PC-3 (cell line): ENCODE data around the gene CSNK2A1. TPM values are rescaled to one million over a fixed set of nuclear protein-coding genes. Genes with fewer than 3 reads are reported as not detected.

ENCODE experiments used
- ATAC-seq: fragments of 200-7000 bp; cut with Tn5 transposase; 2 replicates; pipeline ENCODE4 v1.9.1; 2020; ENCODE audit warnings: mild to moderate bottlenecking, moderate library complexity
- BruUV-seq: library from RNA; stranded (reverse); fragments of 400-500 nt; replicated peaks from 2 replicates; lab custom pipeline; 2021; lab: Mats Ljungman, UMichigan
- CTCF ChIA-PET: fragments of 300-600 bp; sonication (Branson Sonifier 250); formaldehyde crosslinking; loops from one replicate; lab custom pipeline; 2022; ENCODE audit warnings: antibody characterized with exemption; lab: Charles Lee
- POLR2A ChIA-PET: fragments of 300-600 bp; sonication (Branson Sonifier 250); formaldehyde crosslinking; loops from one replicate; lab custom pipeline; 2022; ENCODE audit warnings: antibody characterized with exemption; ENCODE audit not compliant: unreplicated experiment; lab: Charles Lee
- DNase-seq: peaks from one replicate; pipeline ENCODE4 v3.0.0-alpha.2; 2015
- H2AFZ ChIP-seq: fragments of 300-600 bp; sonication (generic); 2 replicates; pipeline ENCODE4 v1.6.0; 2016; ENCODE audit warnings: antibody characterized with exemption, low read length
- H3F3A ChIP-seq: fragments of 300-600 bp; sonication (generic); one replicate; pipeline ENCODE4 v1.6.0; 2017; ENCODE audit warnings: antibody characterized with exemption, low read length, control low read depth, mild to moderate bottlenecking; ENCODE audit not compliant: unreplicated experiment
- H3K27ac ChIP-seq: fragments of 300-600 bp; sonication (generic); 2 replicates; pipeline ENCODE4 v1.5.1; 2016; ENCODE audit warnings: mild to moderate bottlenecking, low read length
- H3K27me3 ChIP-seq: fragments of 300-600 bp; sonication (generic); 2 replicates; pipeline ENCODE4 v1.6.1; 2016; ENCODE audit warnings: low read length, mixed read lengths
- H3K36me3 ChIP-seq: fragments of 300-600 bp; sonication (generic); 2 replicates; pipeline ENCODE4 v1.6.1; 2016; ENCODE audit warnings: low read depth, mixed run types, low read length, mixed read lengths
- H3K4me1 ChIP-seq: fragments of 300-600 bp; sonication (generic); 2 replicates; pipeline ENCODE4 v1.5.1; 2016; ENCODE audit warnings: low read length; ENCODE audit not compliant: insufficient read depth
- H3K4me2 ChIP-seq: fragments of 300-600 bp; sonication (generic); 2 replicates; pipeline ENCODE4 v1.6.0; 2016; ENCODE audit warnings: low read length
- H3K4me3 ChIP-seq: fragments of 300-600 bp; sonication (generic); 2 replicates; pipeline ENCODE4 v1.5.1; 2016; ENCODE audit warnings: mild to moderate bottlenecking, low read length, mixed read lengths
- H3K79me2 ChIP-seq: fragments of 300-600 bp; sonication (generic); 2 replicates; pipeline ENCODE4 v1.6.1; 2017; ENCODE audit warnings: low read length, mixed read lengths
- H3K9ac ChIP-seq: fragments of 300-600 bp; sonication (generic); 2 replicates; pipeline ENCODE4 v1.6.0; 2016; ENCODE audit warnings: mild to moderate bottlenecking, low read length
- H3K9me2 ChIP-seq: fragments of 300-600 bp; sonication (generic); replicated peaks from 2 replicates; pipeline ENCODE4 v1.6.1; 2016; ENCODE audit warnings: mixed run types, low read length, mixed read lengths
- H3K9me3 ChIP-seq: fragments of 300-600 bp; sonication (generic); 2 replicates; pipeline ENCODE4 v1.6.1; 2016; ENCODE audit warnings: low read length, mixed read lengths
- H4K20me1 ChIP-seq: fragments of 300-600 bp; sonication (generic); 2 replicates; pipeline ENCODE4 v1.6.1; 2016; ENCODE audit warnings: low read length, mixed read lengths
- EZH2 ChIP-seq: fragments of 300-600 bp; sonication (generic); IDR thresholded peaks from one replicate; pipeline ENCODE4 v1.6.1; 2017; ENCODE audit warnings: antibody characterized with exemption, mild to moderate bottlenecking, low read length; ENCODE audit not compliant: unreplicated experiment
- EZH2phosphoT487 ChIP-seq: fragments of 300-600 bp; sonication (generic); IDR thresholded peaks from 2 replicates; pipeline ENCODE4 v1.6.1; 2018; ENCODE audit warnings: mild to moderate bottlenecking, antibody characterized with exemption, low read length, borderline replicate concordance
- intact Hi-C: fragments of 100-400 bp; cut with micrococcal nuclease; formaldehyde crosslinking; loops from 2 replicates; pipeline ENCODE4 v1.9.0; 2023
- total RNA-seq: library from RNA; depleted of rRNA; stranded (reverse); fragments of >200 nt; gene quantifications from 2 replicates; pipeline ENCODE4 v1.2.3, GENCODE V29; 2014
- TF ChIP-seq, protein P1 (sequence below): fragments of 300-600 bp; sonication (generic); conservative IDR thresholded peaks from 2 replicates; pipeline ENCODE4 v1.5.1; 2017; ENCODE audit warnings: antibody characterized with exemption, low read depth, mild to moderate bottlenecking, low read length

The CSNK2A1 gene
- total RNA-seq, 1 experiment from 2014 or later: 161 TPM

- no TSS peak for BruUV-seq
- TF ChIP-seq, protein P1, sequence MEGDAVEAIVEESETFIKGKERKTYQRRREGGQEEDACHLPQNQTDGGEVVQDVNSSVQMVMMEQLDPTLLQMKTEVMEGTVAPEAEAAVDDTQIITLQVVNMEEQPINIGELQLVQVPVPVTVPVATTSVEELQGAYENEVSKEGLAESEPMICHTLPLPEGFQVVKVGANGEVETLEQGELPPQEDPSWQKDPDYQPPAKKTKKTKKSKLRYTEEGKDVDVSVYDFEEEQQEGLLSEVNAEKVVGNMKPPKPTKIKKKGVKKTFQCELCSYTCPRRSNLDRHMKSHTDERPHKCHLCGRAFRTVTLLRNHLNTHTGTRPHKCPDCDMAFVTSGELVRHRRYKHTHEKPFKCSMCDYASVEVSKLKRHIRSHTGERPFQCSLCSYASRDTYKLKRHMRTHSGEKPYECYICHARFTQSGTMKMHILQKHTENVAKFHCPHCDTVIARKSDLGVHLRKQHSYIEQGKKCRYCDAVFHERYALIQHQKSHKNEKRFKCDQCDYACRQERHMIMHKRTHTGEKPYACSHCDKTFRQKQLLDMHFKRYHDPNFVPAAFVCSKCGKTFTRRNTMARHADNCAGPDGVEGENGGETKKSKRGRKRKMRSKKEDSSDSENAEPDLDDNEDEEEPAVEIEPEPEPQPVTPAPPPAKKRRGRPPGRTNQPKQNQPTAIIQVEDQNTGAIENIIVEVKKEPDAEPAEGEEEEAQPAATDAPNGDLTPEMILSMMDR: no peak
- TF ChIP-seq EZH2phosphoT487: no peak
- no peak for TF ChIP-seq EZH2
- intact Hi-C loops: no loop called here
- POLR2A ChIA-PET: no interaction called here
- H3K9ac ChIP-seq: no peak overlapping the region
- no peak overlapping the region for H3K4me3 ChIP-seq
- peaks cover 15% of the 10 kb centered on the region for H3K36me3 ChIP-seq
- H3K9me3 ChIP-seq: no peaks in the 10 kb centered on the region
- no peaks in the 10 kb centered on the region for H3K9me2 ChIP-seq
- CTCF ChIA-PET: no interaction called here
- H4K20me1 ChIP-seq: no peaks in the 10 kb centered on the region
- no peaks in the 10 kb centered on the region for H3K27me3 ChIP-seq
- no peak for ATAC-seq
- no peaks in the 10 kb centered on the region for H3K4me1 ChIP-seq
- no peak overlapping the region for H2AFZ ChIP-seq
- H3K27ac ChIP-seq: no peak overlapping the region
- H3K79me2 ChIP-seq: no peaks in the 10 kb centered on the region
- no peak for DNase-seq
- no peak overlapping the region for H3K4me2 ChIP-seq
- peaks cover 3% of the 10 kb centered on the region for H3F3A ChIP-seq
Measured at GRCh38 chr20:427849-428657, 115.5 kb downstream of the CSNK2A1 start.

DNA sequence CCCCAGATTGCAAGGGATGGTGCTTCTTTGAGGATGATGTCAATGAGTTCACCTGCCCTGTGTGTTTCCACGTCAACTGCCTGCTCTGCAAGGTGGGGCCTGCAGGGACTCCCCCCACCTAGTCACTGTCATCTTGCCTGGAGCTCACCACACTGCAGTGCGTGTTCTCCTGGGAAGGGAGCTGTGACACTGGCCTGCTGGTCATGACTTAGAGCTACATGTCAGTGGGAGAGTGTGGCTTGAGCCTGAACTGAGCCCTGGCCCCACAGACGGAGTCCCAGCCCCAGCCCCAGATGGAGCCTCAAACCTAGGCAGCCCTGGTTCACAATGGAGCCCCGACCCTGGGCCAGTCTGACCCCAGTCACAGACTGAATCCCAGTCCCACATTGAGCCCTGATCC is 116.2 kb downstream of the CSNK2A1 start:
- H3K4me2 ChIP-seq: no peak overlapping the region
- ChIA-PET POLR2A (no interaction called here), CTCF (no interaction called here)
- H3K27ac ChIP-seq: no peak overlapping the region
- ATAC-seq (no peak), DNase-seq (no peak)
- no peaks in the 10 kb centered on the region for H3K9me2 ChIP-seq
- no TSS peak for BruUV-seq
- H3K79me2 ChIP-seq: no peaks in the 10 kb centered on the region
- H3F3A ChIP-seq: peaks cover 3% of the 10 kb centered on the region
- H3K4me1 ChIP-seq: no peaks in the 10 kb centered on the region
- no peak overlapping the region for H3K9ac ChIP-seq
- H2AFZ ChIP-seq: no peak overlapping the region
- TF ChIP-seq, protein P1: no peak
- no peaks in the 10 kb centered on the region for H3K9me3 ChIP-seq
- H3K27me3 ChIP-seq: no peaks in the 10 kb centered on the region
- H3K36me3 ChIP-seq: peaks cover 15% of the 10 kb centered on the region
- intact Hi-C loops: no loop called here
- H4K20me1 ChIP-seq: no peaks in the 10 kb centered on the region
- no peak overlapping the region for H3K4me3 ChIP-seq

GRCh38 chr20:426566-426965 is 117.0 kb downstream of the CSNK2A1 start:
- POLR2A ChIA-PET: no interaction called here
- BruUV-seq: no TSS peak
- DNase-seq (no peak), ATAC-seq (no peak)
- TF ChIP-seq, protein P1: no peak
- TF ChIP-seq EZH2 (no peak), EZH2phosphoT487 (no peak)
- Histone ChIP-seq H3F3A (peaks cover 3% of the 10 kb centered on the region), H3K36me3 (peaks cover 15% of the 10 kb centered on the region), H3K4me3 (no peak overlapping the region), H4K20me1 (no peaks in the 10 kb centered on the region), H3K4me1 (no peaks in the 10 kb centered on the region), H3K4me2 (no peak overlapping the region), H3K9me2 (no peaks in the 10 kb centered on the region), H2AFZ (no peak overlapping the region), H3K9ac (no peak overlapping the region), H3K79me2 (no peaks in the 10 kb centered on the region), H3K27ac (no peak overlapping the region), H3K9me3 (no peaks in the 10 kb centered on the region), H3K27me3 (no peaks in the 10 kb centered on the region)
- intact Hi-C loops: no loop called here
- CTCF ChIA-PET: no interaction called here
